HCT116 (cell line): ENCODE measurements around the gene SGIP1.

Source experiments
- CTCF ChIP-seq, 3 experiments: fragments of 200-600 bp in 1 of 3; sonication (generic) in 1 of 3; IDR thresholded peaks in 2 of 3; conservative IDR thresholded peaks in 1 of 3; 2 replicates each; pipeline ENCODE4 v1.5.1; 2012 to 2017; ENCODE audit warnings: low read depth in 2 of 3, low read length in 2 of 3, antibody characterized with exemption in 1 of 3, borderline replicate concordance in 1 of 3, control low read depth in 1 of 3, mild to moderate bottlenecking in 1 of 3, mixed read lengths in 1 of 3, mixed run types in 1 of 3, moderate library complexity in 1 of 3; ENCODE audit not compliant: insufficient read depth in 1 of 3
- RAD21 ChIP-seq: IDR thresholded peaks from 2 replicates; pipeline ENCODE4 v1.6.1; 2012; ENCODE audit warnings: low read depth, mild to moderate bottlenecking
- ZBTB33 ChIP-seq: IDR thresholded peaks from 2 replicates; pipeline ENCODE4 v1.6.1; 2011; ENCODE audit warnings: mild to moderate bottlenecking, low read length, moderate library complexity; ENCODE audit not compliant: insufficient replicate concordance; ENCODE audit errors: extremely low read depth

- no peak for TF ChIP-seq ZBTB33
- no peak for TF ChIP-seq RAD21
- TF ChIP-seq CTCF (IDR thresholded peaks at IDR 0.05 in 2 of 3, conservative IDR thresholded peaks at IDR 0.05 in 1 of 3; ENCODE audit: borderline replicate concordance in 1 of 3, insufficient read depth in 1 of 3, low read depth in 2 of 3, low read length in 2 of 3), result no peak
These were observed 151.3 kb downstream of the SGIP1 start for GRCh38 chr1:66685265-66685664.
